ENCODE results near the gene BET1L.

- TF ChIP-seq CTCF (IDR thresholded peaks at IDR 0.05) (no peak), POLR2A (IDR thresholded peaks at IDR 0.05) (no peak)
These were observed 8.4 kb upstream of the BET1L start for GRCh38 chr11:215581-216037.

Measured in lower leg skin (tissue), 3 donors.